IMR-90 (cell line): Measurements from ENCODE around the gene PTGES2. TPM values are rescaled to one million over a fixed set of nuclear protein-coding genes. Genes with fewer than 3 reads are reported as not detected.

Experiments used
- ATAC-seq: fragments of 200-7000 bp; cut with Tn5 transposase; 2 replicates; pipeline ENCODE4 v1.9.1; 2020; ENCODE audit warnings: low read depth, mild to moderate bottlenecking, moderate library complexity
- BruUV-seq: library from RNA; stranded (reverse); fragments of 400-500 nt; replicated peaks from 2 replicates; lab custom pipeline; 2021; lab: Mats Ljungman, UMichigan
- CTCF ChIA-PET: fragments of 300-600 bp; formaldehyde crosslinking; extraction: SDS; loops from one replicate; lab custom pipeline; 2021; ENCODE audit warnings: antibody characterized with exemption; lab: Yijun Ruan, JAX
- POLR2A ChIA-PET: fragments of 300-600 bp; sonication (Branson Sonifier 250); formaldehyde crosslinking; loops from one replicate; lab custom pipeline; 2022; ENCODE audit warnings: antibody characterized with exemption; ENCODE audit not compliant: unreplicated experiment; lab: Charles Lee
- DNase-seq: peaks from one replicate; pipeline ENCODE4 v3.0.0; 2013
- H2AFZ ChIP-seq: replicated peaks from 2 replicates; pipeline ENCODE3; 2013; ENCODE audit warnings: low read length, mild to moderate bottlenecking; ENCODE audit not compliant: poor library complexity
- H2AK5ac ChIP-seq: 2 replicates; pipeline ENCODE4 v1.6.1; 2013; ENCODE audit warnings: low read depth, low read length, inconsistent platforms
- H2AK9ac ChIP-seq: replicated peaks from 2 replicates; pipeline ENCODE3; 2013; ENCODE audit warnings: mild to moderate bottlenecking, low read depth, low read length, moderate library complexity; ENCODE audit not compliant: poor library complexity
- H2BK120ac ChIP-seq: 2 replicates; pipeline ENCODE4 v1.6.1; 2013; ENCODE audit warnings: low read depth, low read length, inconsistent platforms
- H2BK15ac ChIP-seq: 3 replicates; pipeline ENCODE4 v1.6.1; 2013; ENCODE audit warnings: low read depth, low read length, inconsistent platforms
- H2BK20ac ChIP-seq: 2 replicates; pipeline ENCODE4 v1.6.1; 2013; ENCODE audit warnings: low read depth, mild to moderate bottlenecking, inconsistent platforms, low read length, moderate library complexity
- H2BK5ac ChIP-seq: 2 replicates; pipeline ENCODE4 v1.6.1; 2013; ENCODE audit warnings: mild to moderate bottlenecking, low read depth, low read length, inconsistent platforms; ENCODE audit not compliant: poor library complexity, severe bottlenecking
- H3K14ac ChIP-seq: replicated peaks from 2 replicates; pipeline ENCODE4 v1.6.1; 2013; ENCODE audit warnings: low read depth, low read length, inconsistent platforms
- H3K18ac ChIP-seq: 2 replicates; pipeline ENCODE4 v1.6.1; 2013; ENCODE audit warnings: low read depth, low read length, control low read depth
- H3K23ac ChIP-seq: 2 replicates; pipeline ENCODE4 v1.6.1; 2013; ENCODE audit warnings: low read depth, low read length, inconsistent platforms
- H3K27ac ChIP-seq: 2 replicates; pipeline ENCODE4 v1.5.1; 2013; ENCODE audit warnings: mild to moderate bottlenecking, control low read depth, low read length; ENCODE audit not compliant: insufficient read depth
- H3K27me3 ChIP-seq: 2 replicates; pipeline ENCODE4 v1.6.1; 2013; ENCODE audit warnings: low read length; ENCODE audit not compliant: control insufficient read depth, insufficient read depth
- H3K36me3 ChIP-seq: 2 replicates; pipeline ENCODE4 v1.6.1; 2013; ENCODE audit warnings: low read length, mixed read lengths; ENCODE audit not compliant: control insufficient read depth, insufficient read depth
- H3K4ac ChIP-seq: 2 replicates; pipeline ENCODE4 v1.6.1; 2013; ENCODE audit warnings: low read depth, low read length, inconsistent platforms
- H3K4me1 ChIP-seq: 2 replicates; pipeline ENCODE4 v1.6.1; 2013; ENCODE audit warnings: low read length, mixed read lengths; ENCODE audit not compliant: control insufficient read depth, insufficient read depth
- H3K4me2 ChIP-seq: 2 replicates; pipeline ENCODE4 v1.6.1; 2013; ENCODE audit warnings: low read depth, mild to moderate bottlenecking, control low read depth, low read length, moderate library complexity
- H3K4me3 ChIP-seq: 2 replicates; pipeline ENCODE4 v1.5.1; 2013; ENCODE audit warnings: low read depth, mild to moderate bottlenecking, control low read depth, low read length, moderate library complexity; ENCODE audit not compliant: insufficient read depth
- H3K56ac ChIP-seq: 2 replicates; pipeline ENCODE4 v1.6.1; 2013; ENCODE audit warnings: low read length, inconsistent platforms; ENCODE audit not compliant: insufficient read depth; ENCODE audit errors: extremely low read depth
- H3K79me1 ChIP-seq, 2 experiments: 2 replicates each; pipeline ENCODE4 v1.6.1; 2013; ENCODE audit warnings: low read length in 2 of 2, inconsistent platforms in 1 of 2, low read depth in 1 of 2
- H3K9ac ChIP-seq: 2 replicates; pipeline ENCODE4 v1.6.1; 2013; ENCODE audit warnings: low read depth, low read length, control low read depth
- H3K9me1 ChIP-seq: 2 replicates; pipeline ENCODE4 v1.6.1; 2013; ENCODE audit warnings: low read length, inconsistent platforms; ENCODE audit not compliant: insufficient read depth
- H3K9me3 ChIP-seq: 2 replicates; pipeline ENCODE4 v1.6.1; 2013; ENCODE audit warnings: low read length; ENCODE audit not compliant: control insufficient read depth, insufficient read depth
- H4K20me1 ChIP-seq: 2 replicates; pipeline ENCODE4 v1.6.1; 2013; ENCODE audit warnings: low read length, inconsistent platforms; ENCODE audit not compliant: insufficient read depth
- H4K5ac ChIP-seq: 2 replicates; pipeline ENCODE4 v1.6.1; 2013; ENCODE audit warnings: mild to moderate bottlenecking, low read depth, low read length, control low read depth
- H4K8ac ChIP-seq, 2 experiments: 2 replicates each; pipeline ENCODE4 v1.6.1; 2013; ENCODE audit warnings: low read depth in 2 of 2, low read length in 2 of 2, control low read depth in 1 of 2, inconsistent platforms in 1 of 2
- H4K91ac ChIP-seq: 2 replicates; pipeline ENCODE4 v1.6.1; 2013; ENCODE audit warnings: low read depth, low read length, inconsistent platforms; ENCODE audit not compliant: insufficient read depth
- BHLHE40 ChIP-seq: fragments of 150-350 bp; IDR thresholded peaks from 2 replicates; pipeline ENCODE4 v1.6.1; 2016; ENCODE audit warnings: mild to moderate bottlenecking, low read depth, low read length
- CHD1 ChIP-seq: IDR thresholded peaks from 2 replicates; pipeline ENCODE4 v1.6.1; 2012; ENCODE audit warnings: low read depth, low read length, improper control_type of control experiment
- ELK1 ChIP-seq: fragments of 150-350 bp; IDR thresholded peaks from 2 replicates; pipeline ENCODE4 v1.6.1; 2016; ENCODE audit warnings: low read depth, mild to moderate bottlenecking, low read length, moderate library complexity, borderline replicate concordance
- FOS ChIP-seq: fragments of 150-350 bp; IDR thresholded peaks from 2 replicates; pipeline ENCODE4 v1.6.1; 2016; ENCODE audit warnings: low read depth, low read length
- MAZ ChIP-seq: IDR thresholded peaks from 2 replicates; pipeline ENCODE4 v1.6.1; 2012; ENCODE audit warnings: low read depth, mild to moderate bottlenecking, low read length, improper control_type of control experiment, moderate library complexity, borderline replicate concordance
- MXI1 ChIP-seq: IDR thresholded peaks from 2 replicates; pipeline ENCODE4 v1.6.1; 2012; ENCODE audit warnings: low read depth, mild to moderate bottlenecking, low read length, moderate library complexity, borderline replicate concordance
- RCOR1 ChIP-seq: IDR thresholded peaks from 2 replicates; pipeline ENCODE4 v1.6.1; 2012; ENCODE audit warnings: mild to moderate bottlenecking, low read length, improper control_type of control experiment; ENCODE audit not compliant: insufficient replicate concordance
- USF2 ChIP-seq: fragments of 150-350 bp; IDR thresholded peaks from 2 replicates; pipeline ENCODE4 v1.6.1; 2017; ENCODE audit warnings: mild to moderate bottlenecking, antibody characterized with exemption, low read length, low read depth
- WGBS, 2 experiments: methylation state at CpG; one replicate each; pipeline versions ENCODE4 v1.1.5 to v1.1.7; 2013; ENCODE audit warnings: missing lambda C conversion rate in 2 of 2; ENCODE audit not compliant: insufficient read length in 1 of 2; ENCODE audit errors: extremely low coverage in 2 of 2; 5-methylcytosine and 5-hydroxymethylcytosine counted together
- dilution Hi-C: fragments of 300-500 bp; cut with HindIII; formaldehyde crosslinking; loops from one replicate; pipeline ENCODE4 v1.14.3; 2018; ENCODE audit warnings: low sequenced_read_pairs; ENCODE audit not compliant: unreplicated experiment
- in situ Hi-C: fragments of 300-500 bp; cut with MboI; formaldehyde crosslinking; loops from 3 replicates; pipeline ENCODE4 v1.14.3; 2019; ENCODE audit warnings: low sequenced_read_pairs, inconsistent platforms, mixed read lengths
- intact Hi-C: fragments of 100-400 bp; cut with micrococcal nuclease; formaldehyde crosslinking; loops from 2 replicates; pipeline ENCODE4 v1.10.0; 2022
- polyA plus RNA-seq, 3 experiments: library from polyadenylated mRNA; depleted of rRNA; stranded (reverse); fragments of >200 nt; gene quantifications; 2 replicates each; pipeline ENCODE4 v1.2.3, GENCODE V29; 2012; ENCODE audit warnings: low replicate concordance in 1 of 3
- total RNA-seq: library from RNA; depleted of rRNA; stranded (reverse); fragments of >200 nt; gene quantifications from 2 replicates; pipeline ENCODE4 v1.2.3, GENCODE V29; 2012

The PTGES2 gene
- total and polyA plus RNA-seq, 2 of the 4 experiments (the other 2 are of a cell fraction) = 100 to 107 TPM

- Histone ChIP-seq H3K27ac (no peak overlapping the region), H2AK9ac (peak overlapping the region; percentile 34), H3K18ac (no peak overlapping the region), H3K9me3 (no peaks in the 10 kb centered on the region), H3K79me1 (peaks cover 31 to 87% of the 10 kb centered on the region in 2 experiments), H3K4me2 (no peak overlapping the region), H3K14ac (no peak overlapping the region), H2AK5ac (no peak overlapping the region), H3K27me3 (no peaks in the 10 kb centered on the region), H4K20me1 (peaks cover 45% of the 10 kb centered on the region), H2BK15ac (no peak overlapping the region), H3K9me1 (peaks cover 25% of the 10 kb centered on the region; the same call in 1 of the 2 replicates), H3K4ac (no peak overlapping the region), H3K9ac (no peak overlapping the region), H3K36me3 (peaks cover 51% of the 10 kb centered on the region), H2BK5ac (no peak overlapping the region), H4K91ac (no peak overlapping the region), H3K23ac (no peak overlapping the region), H2BK120ac (no peak overlapping the region), H3K4me3 (no peak overlapping the region), H2AFZ (no peak overlapping the region), H3K4me1 (peaks cover 25% of the 10 kb centered on the region), H4K8ac (no peak overlapping the region), H2BK20ac (no peak overlapping the region), H4K5ac (no peak overlapping the region), H3K56ac (no peak overlapping the region)
- no peak for TF ChIP-seq RCOR1
- no peak for TF ChIP-seq ELK1
- TF ChIP-seq BHLHE40 = no peak
- no peak for TF ChIP-seq MXI1
- TF ChIP-seq USF2 = no peak
- TF ChIP-seq FOS = no peak
- no peak for TF ChIP-seq MAZ
- no peak for TF ChIP-seq CHD1
- 96% methylated on average over 20 of the region's 20 CpGs; no CpG with 5 or more reads in 1 of the 2 experiments for WGBS, 2 experiments
- POLR2A ChIA-PET = no interaction called here
- dilution Hi-C loops (no loop called here), intact Hi-C loops (no loop called here), in situ Hi-C loops (no loop called here)
- DNase-seq = no peak
- no peak for ATAC-seq
- no TSS peak for BruUV-seq
- CTCF ChIA-PET = no interaction called here
Measured at GRCh38 chr9:128101690-128102089, 25.8 kb downstream of the PTGES2 start.
